Ishikawa (cell line): Measurements from ENCODE around the gene EVC2.

ENCODE experiments used
- TAF1 ChIP-seq: IDR thresholded peaks from 2 replicates; pipeline ENCODE4 v1.6.1; 2012; ENCODE audit warnings: low read depth, mild to moderate bottlenecking
- YY1 ChIP-seq: IDR thresholded peaks from 2 replicates; pipeline ENCODE4 v1.6.1; 2012; ENCODE audit warnings: low read depth
- TF ChIP-seq, protein P1 (sequence below): IDR thresholded peaks from 2 replicates; pipeline ENCODE4 v1.6.1; 2012
- TF ChIP-seq, protein P2 (sequence below): IDR thresholded peaks from 2 replicates; pipeline ENCODE4 v1.6.1; 2012

DNA sequence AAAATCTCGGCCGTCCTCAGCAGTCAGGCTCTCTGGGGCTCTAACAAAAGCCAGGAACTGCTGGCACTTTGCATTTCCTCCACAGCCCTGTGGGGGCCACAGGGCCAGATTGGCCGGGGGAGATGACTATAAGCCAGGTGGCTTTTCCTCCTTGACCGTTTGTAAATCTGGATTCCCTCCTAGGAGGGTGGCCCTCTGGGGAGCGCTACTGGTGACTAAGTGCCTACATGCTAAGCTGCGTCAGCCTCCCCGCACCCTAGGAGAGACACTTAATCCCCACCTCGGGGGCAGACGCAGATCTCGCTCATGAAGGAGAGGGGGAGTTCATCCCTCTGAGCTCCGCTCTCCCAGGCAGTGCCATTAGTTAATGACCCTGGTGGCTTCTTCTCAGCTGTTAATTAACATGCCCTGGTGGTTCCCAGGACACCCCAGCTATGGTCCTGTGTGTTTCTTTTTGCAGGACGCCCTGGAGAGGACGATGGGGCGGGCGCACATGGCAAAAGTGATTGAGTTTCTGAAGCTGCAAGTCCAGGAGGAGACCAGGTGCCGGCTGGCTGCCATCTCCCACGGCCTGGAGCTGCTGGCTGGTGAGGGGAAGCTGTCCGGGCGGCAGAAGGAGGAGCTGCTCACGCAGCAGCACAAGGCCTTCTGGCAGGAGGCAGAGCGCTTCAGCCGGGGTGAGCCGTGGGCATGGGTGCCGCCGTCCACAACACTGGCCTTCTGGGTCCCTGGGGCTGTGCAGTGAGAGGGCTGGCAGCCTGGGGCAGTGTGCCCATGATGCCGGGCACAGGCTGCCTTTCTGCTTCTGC lies 44.2 kb upstream of the EVC2 start:
- TF ChIP-seq, protein P1, sequence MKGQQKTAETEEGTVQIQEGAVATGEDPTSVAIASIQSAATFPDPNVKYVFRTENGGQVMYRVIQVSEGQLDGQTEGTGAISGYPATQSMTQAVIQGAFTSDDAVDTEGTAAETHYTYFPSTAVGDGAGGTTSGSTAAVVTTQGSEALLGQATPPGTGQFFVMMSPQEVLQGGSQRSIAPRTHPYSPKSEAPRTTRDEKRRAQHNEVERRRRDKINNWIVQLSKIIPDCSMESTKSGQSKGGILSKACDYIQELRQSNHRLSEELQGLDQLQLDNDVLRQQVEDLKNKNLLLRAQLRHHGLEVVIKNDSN = no peak
- TF ChIP-seq, protein P2, sequence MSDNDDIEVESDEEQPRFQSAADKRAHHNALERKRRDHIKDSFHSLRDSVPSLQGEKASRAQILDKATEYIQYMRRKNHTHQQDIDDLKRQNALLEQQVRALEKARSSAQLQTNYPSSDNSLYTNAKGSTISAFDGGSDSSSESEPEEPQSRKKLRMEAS = no peak
- no peak for TF ChIP-seq YY1
- no peak for TF ChIP-seq TAF1
